Peyer's patch (tissue), 4 donors: ENCODE results near the gene ZBTB7C.

Experiments
- CTCF ChIP-seq, 6 experiments: fragments of 450-650 bp in 4 of 6; fragments of 200-600 bp in 2 of 6; sonication (generic) in 1 of 6; IDR thresholded peaks; one replicate each; pipeline ENCODE4 v1.5.1; 2017 to 2019; ENCODE audit warnings: antibody characterized with exemption in 6 of 6, mild to moderate bottlenecking in 3 of 6, moderate library complexity in 1 of 6
- POLR2A ChIP-seq, 2 donors: fragments of 450-650 bp; IDR thresholded peaks; one replicate each; pipeline ENCODE4 v1.5.1; 2017; ENCODE audit warnings: antibody characterized with exemption in 2 of 2, mild to moderate bottlenecking in 2 of 2, moderate library complexity in 2 of 2

GRCh38 chr18:48256848-48257247 is 152.3 kb downstream of the ZBTB7C start:
- no peak for TF ChIP-seq CTCF (IDR thresholded peaks at IDR 0.05)
- no peak for TF ChIP-seq POLR2A (IDR thresholded peaks at IDR 0.05)
